Measurements from ENCODE around the gene CDC27.

GRCh38 chr17:47208744-47209488, 19.8 kb upstream of the CDC27 start, which contains the start of gene MYL4:
- TF ChIP-seq EZH2 (IDR thresholded peaks at IDR 0.05) = no peak
- no peak for TF ChIP-seq CTCF (IDR thresholded peaks at IDR 0.05)

All from neural progenitor cell (in vitro differentiated cells).